Activated gamma-delta T cell (primary cell): ENCODE measurements around the gene FAM107B.
"Not testable (repeated sequence)": the region's sequence is repeated elsewhere in the genome, so short reads cannot be mapped to it uniquely, and the experiment has no call there.

ENCODE experiments used
- DNase-seq: peaks from one replicate; lab custom pipeline; 2025; lab: John Stamatoyannopoulos, UW

The FAM107B gene

GRCh38 chr10:14736600-14737081 is 38.1 kb downstream of the FAM107B start:
- DNase-seq: no peak

GRCh38 chr10:14736043-14736442 is 38.7 kb downstream of the FAM107B start:
- no peak for DNase-seq

GRCh38 chr10:14731875-14732512 is 42.7 kb downstream of the FAM107B start:
- no peak for DNase-seq

- DNase-seq: no peak
These were observed 46.4 kb downstream of the FAM107B start for GRCh38 chr10:14728346-14728745.

GRCh38 chr10:14727924-14728323 is 46.8 kb downstream of the FAM107B start:
- DNase-seq: no peak

GRCh38 chr10:14727465-14727864 is 47.2 kb downstream of the FAM107B start:
- no peak for DNase-seq

- DNase-seq: no peak
These were observed 49.8 kb downstream of the FAM107B start for GRCh38 chr10:14724931-14725330.

GRCh38 chr10:14723052-14723689 is 51.5 kb downstream of the FAM107B start:
- no peak for DNase-seq

- DNase-seq: no peak
These were observed 57.1 kb downstream of the FAM107B start for GRCh38 chr10:14717552-14717951.

- DNase-seq: no peak
These were observed 61.7 kb downstream of the FAM107B start for GRCh38 chr10:14712991-14713424.

- not testable (repeated sequence) for DNase-seq
These were observed 65.4 kb downstream of the FAM107B start for GRCh38 chr10:14709344-14709743.

- no peak for DNase-seq
These were observed 67.2 kb downstream of the FAM107B start for GRCh38 chr10:14707481-14707880.

- DNase-seq: no peak
These were observed 69.0 kb downstream of the FAM107B start for GRCh38 chr10:14705548-14706230.

- DNase-seq: no peak
These were observed 71.1 kb downstream of the FAM107B start for GRCh38 chr10:14703631-14704001.

GRCh38 chr10:14701466-14701865 is 73.2 kb downstream of the FAM107B start:
- no peak for DNase-seq

- no peak for DNase-seq
These were observed 74.2 kb downstream of the FAM107B start for GRCh38 chr10:14700546-14700945.

GRCh38 chr10:14699482-14699881 is 75.2 kb downstream of the FAM107B start:
- DNase-seq: no peak

GRCh38 chr10:14698829-14699170 is 75.9 kb downstream of the FAM107B start:
- no peak for DNase-seq

- no peak for DNase-seq
These were observed 76.4 kb downstream of the FAM107B start for GRCh38 chr10:14698111-14698828.

- DNase-seq: no peak
These were observed 77.4 kb downstream of the FAM107B start for GRCh38 chr10:14697281-14697680.

- DNase-seq: no peak
These were observed 77.9 kb downstream of the FAM107B start for GRCh38 chr10:14696821-14697220.

- DNase-seq: no peak
These were observed 78.7 kb downstream of the FAM107B start for GRCh38 chr10:14695847-14696480.
